Activated CD8-positive, alpha-beta memory T cell treated with anti-CD3 and anti-CD28 coated beads, Interleukin-2, amount 10 ng/mL, durations not matched to agents 7 days and 5 days (primary cell): ENCODE results near the gene GLO1. TPM values are rescaled to one million over a fixed set of nuclear protein-coding genes. Genes with fewer than 3 reads are reported as not detected.

ENCODE experiments used
- ATAC-seq: fragments of 150-1000 bp; cut with Tn5 transposase; one replicate; pipeline ENCODE4 v1.10.0; 2021; ENCODE audit warnings: moderate library complexity
- CTCF ChIA-PET: fragments of 350-600 bp; sonication (Branson Sonifier 250); formaldehyde crosslinking; loops from one replicate; lab custom pipeline; 2021; ENCODE audit warnings: antibody characterized with exemption; lab: Charles Lee
- DNase-seq: peaks from one replicate; pipeline ENCODE4 v3.0.0-alpha.2; 2020
- H3K27ac Mint-ChIP-seq: one replicate; pipeline ENCODE4 v1.8.0; 2021; ENCODE audit warnings: mild to moderate bottlenecking, mixed read lengths
- H3K27me3 Mint-ChIP-seq: one replicate; pipeline ENCODE4 v1.8.0; 2021; ENCODE audit warnings: mixed read lengths
- H3K36me3 Mint-ChIP-seq: one replicate; pipeline ENCODE4 v1.8.0; 2021; ENCODE audit warnings: mild to moderate bottlenecking, mixed read lengths
- H3K4me1 Mint-ChIP-seq: one replicate; pipeline ENCODE4 v1.8.0; 2021; ENCODE audit warnings: mixed read lengths
- H3K4me3 Mint-ChIP-seq: one replicate; pipeline ENCODE4 v1.8.0; 2021; ENCODE audit warnings: mild to moderate bottlenecking, moderate library complexity, mixed read lengths
- H3K9me3 Mint-ChIP-seq: one replicate; pipeline ENCODE4 v1.8.0; 2022; ENCODE audit warnings: low read depth, mixed read lengths
- total RNA-seq, 2 experiments: library from RNA; stranded (reverse); gene quantifications; one replicate each; pipeline ENCODE4 v1.2.3, GENCODE V29; 2021

The GLO1 gene
- total RNA-seq, 2 experiments from 2014 or later: 130 to 149 TPM

DNA sequence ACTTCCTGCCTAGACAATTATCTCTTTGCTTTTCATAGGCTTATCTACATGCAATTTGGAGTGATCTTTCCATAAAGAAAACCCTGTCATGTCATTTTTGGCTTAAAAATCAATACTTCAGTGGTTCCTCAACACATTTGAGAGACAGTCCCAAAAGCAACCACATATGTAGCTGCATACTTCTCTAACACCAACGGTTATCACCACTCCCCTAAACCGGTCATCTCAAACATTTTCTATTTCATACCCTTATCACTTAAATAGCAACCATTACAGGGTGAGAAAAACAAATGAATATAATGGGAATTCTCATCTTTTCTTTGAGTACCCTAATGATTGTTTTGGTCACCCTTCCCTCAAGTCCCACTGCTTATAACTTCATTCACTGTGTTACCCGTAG, 5.1 kb downstream of the GLO1 start:
- CTCF ChIA-PET: interaction anchor here (1.2 kb wide), 1 partner anchor 16 kb away, joined by 5 read pairs; no protein-coding TSS in a partner anchor
- H3K4me3 Mint-ChIP-seq: no peak overlapping the region
- H3K27me3 Mint-ChIP-seq: no peaks in the 10 kb centered on the region
- ATAC-seq (no peak), DNase-seq (no peak)
- peaks cover 9% of the 10 kb centered on the region for H3K9me3 Mint-ChIP-seq
- H3K36me3 Mint-ChIP-seq: peaks cover 78% of the 10 kb centered on the region
- peaks cover 74% of the 10 kb centered on the region for H3K4me1 Mint-ChIP-seq
- H3K27ac Mint-ChIP-seq: peak overlapping the region; percentile 63

DNA sequence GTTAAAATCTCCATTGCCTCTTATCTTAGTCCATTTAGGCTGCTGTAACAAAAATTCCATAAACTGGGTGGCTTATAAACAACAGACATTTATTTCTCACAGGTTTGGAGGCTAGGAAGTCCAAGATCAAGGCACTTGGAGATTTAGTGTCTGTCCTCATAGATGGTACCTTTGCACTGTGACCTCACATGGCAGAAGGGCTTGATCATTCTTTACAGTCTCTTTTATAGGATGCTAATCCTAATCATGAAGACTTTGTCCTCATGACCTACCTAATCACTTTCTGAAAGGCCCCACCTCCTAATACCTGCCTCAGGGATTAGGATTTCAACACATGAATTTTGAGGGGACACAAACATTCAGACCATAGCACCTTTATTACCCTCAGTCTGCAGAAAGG, 6.6 kb downstream of the GLO1 start:
- CTCF ChIA-PET: no interaction called here
- peaks cover 77% of the 10 kb centered on the region for H3K36me3 Mint-ChIP-seq
- ATAC-seq: no peak
- no peaks in the 10 kb centered on the region for H3K27me3 Mint-ChIP-seq
- H3K4me1 Mint-ChIP-seq: peaks cover 72% of the 10 kb centered on the region
- H3K4me3 Mint-ChIP-seq: no peak overlapping the region
- no peak for DNase-seq
- no peak overlapping the region for H3K27ac Mint-ChIP-seq
- H3K9me3 Mint-ChIP-seq: peaks cover 6% of the 10 kb centered on the region

DNA sequence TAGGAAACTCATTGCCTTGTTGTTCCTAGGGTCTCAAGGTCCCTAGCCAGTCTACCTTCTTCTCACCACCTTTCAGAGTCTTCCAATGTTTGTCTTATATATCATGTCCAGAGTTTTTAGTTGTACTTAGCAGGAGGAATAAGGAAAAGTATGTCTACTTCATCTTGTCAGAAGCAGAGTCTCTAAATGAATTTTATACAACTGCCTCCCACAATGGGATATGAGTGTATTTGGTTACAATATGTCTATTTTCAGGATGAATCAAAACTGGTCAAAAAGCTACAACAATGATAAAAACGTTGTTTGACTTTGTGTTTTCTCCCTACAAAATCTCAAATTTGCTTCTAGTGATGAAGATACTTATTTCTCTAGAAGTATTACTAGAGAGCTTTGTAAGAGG, 7.0 kb downstream of the GLO1 start:
- peaks cover 74% of the 10 kb centered on the region for H3K36me3 Mint-ChIP-seq
- DNase-seq (no peak), ATAC-seq (no peak)
- no peak overlapping the region for H3K4me3 Mint-ChIP-seq
- H3K27ac Mint-ChIP-seq: peak overlapping the region; percentile 7
- CTCF ChIA-PET: interaction anchor here (0.7 kb wide), 1 partner anchor 28 kb away, joined by 3 read pairs; no protein-coding TSS in a partner anchor
- H3K27me3 Mint-ChIP-seq: no peaks in the 10 kb centered on the region
- peaks cover 6% of the 10 kb centered on the region for H3K9me3 Mint-ChIP-seq
- H3K4me1 Mint-ChIP-seq: peaks cover 67% of the 10 kb centered on the region

- DNase-seq (no peak), ATAC-seq (no peak)
- H3K4me3 Mint-ChIP-seq: no peak overlapping the region
- no peaks in the 10 kb centered on the region for H3K27me3 Mint-ChIP-seq
- peaks cover 6% of the 10 kb centered on the region for H3K9me3 Mint-ChIP-seq
- peak overlapping the region; percentile 7 for H3K27ac Mint-ChIP-seq
- peaks cover 70% of the 10 kb centered on the region for H3K36me3 Mint-ChIP-seq
- CTCF ChIA-PET: interaction anchor here (0.7 kb wide), 1 partner anchor 29 kb away, joined by 3 read pairs; no protein-coding TSS in a partner anchor
- H3K4me1 Mint-ChIP-seq: peaks cover 63% of the 10 kb centered on the region
Measured at GRCh38 chr6:38695227-38695900, 7.6 kb downstream of the GLO1 start.

DNA sequence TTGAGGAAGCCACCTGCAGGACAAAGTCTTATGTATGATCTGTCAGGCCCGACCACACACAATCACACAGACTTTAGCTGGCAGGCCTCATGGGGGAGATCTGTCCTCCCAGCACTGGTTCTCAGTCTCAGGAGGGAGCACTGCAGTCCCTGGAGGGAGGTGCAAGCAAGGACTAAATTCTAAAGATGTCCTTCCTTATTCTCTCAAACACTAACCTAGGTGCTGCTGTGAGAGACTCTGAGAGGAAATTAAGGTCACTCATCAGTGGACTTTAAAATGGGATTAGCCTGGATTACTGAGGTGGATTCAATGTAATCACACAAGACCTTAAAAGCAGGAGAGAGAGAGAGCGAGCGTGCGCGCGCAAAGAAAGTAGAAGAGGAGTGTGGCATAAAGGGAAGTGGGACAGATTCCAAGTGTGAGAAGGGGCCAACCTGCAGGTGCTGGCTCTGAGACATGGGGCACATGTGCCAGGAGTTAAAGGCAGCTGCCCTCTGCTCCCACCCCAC, 14.3 kb downstream of the GLO1 start:
- Mint-ChIP-seq H3K36me3 (peaks cover 38% of the 10 kb centered on the region), H3K4me3 (no peak overlapping the region), H3K27me3 (no peaks in the 10 kb centered on the region), H3K9me3 (no peaks in the 10 kb centered on the region), H3K4me1 (peaks cover 46% of the 10 kb centered on the region), H3K27ac (peak overlapping the region; percentile 65)
- ATAC-seq (peak; percentile 49), DNase-seq (no peak)
- CTCF ChIA-PET: interaction anchor here (1.1 kb wide), 1 partner anchor 32 kb away, joined by 7 read pairs; no protein-coding TSS in a partner anchor

GRCh38 chr6:38687549-38687948, 15.4 kb downstream of the GLO1 start:
- peaks cover 35% of the 10 kb centered on the region for H3K36me3 Mint-ChIP-seq
- H3K27ac Mint-ChIP-seq: no peak overlapping the region
- no peaks in the 10 kb centered on the region for H3K27me3 Mint-ChIP-seq
- DNase-seq: no peak
- H3K4me1 Mint-ChIP-seq: peaks cover 38% of the 10 kb centered on the region
- H3K4me3 Mint-ChIP-seq: no peak overlapping the region
- CTCF ChIA-PET: interaction anchor here (0.6 kb wide), 1 partner anchor 905 kb away, joined by 3 read pairs; no protein-coding TSS in a partner anchor
- H3K9me3 Mint-ChIP-seq: no peaks in the 10 kb centered on the region
- no peak for ATAC-seq

GRCh38 chr6:38687043-38687353, 15.9 kb downstream of the GLO1 start:
- CTCF ChIA-PET: interaction anchor here (0.6 kb wide), 1 partner anchor 905 kb away, joined by 3 read pairs; no protein-coding TSS in a partner anchor
- DNase-seq (no peak), ATAC-seq (no peak)
- Mint-ChIP-seq H3K27me3 (no peaks in the 10 kb centered on the region), H3K4me1 (peaks cover 36% of the 10 kb centered on the region), H3K9me3 (no peaks in the 10 kb centered on the region), H3K27ac (no peak overlapping the region), H3K36me3 (peaks cover 36% of the 10 kb centered on the region), H3K4me3 (no peak overlapping the region)

GRCh38 chr6:38686270-38687042, 16.5 kb downstream of the GLO1 start:
- ATAC-seq (no peak), DNase-seq (no peak)
- Mint-ChIP-seq H3K27ac (no peak overlapping the region), H3K4me3 (no peak overlapping the region), H3K9me3 (no peaks in the 10 kb centered on the region), H3K4me1 (peaks cover 33% of the 10 kb centered on the region), H3K27me3 (no peaks in the 10 kb centered on the region), H3K36me3 (peaks cover 36% of the 10 kb centered on the region)
- CTCF ChIA-PET: interaction anchor here (1.0 to 1.1 kb wide), 2 partner anchors 10 to 17 kb away, joined by 3 to 5 read pairs; partner anchors contain the start of gene GLO1

- H3K4me1 Mint-ChIP-seq: peaks cover 33% of the 10 kb centered on the region
- no peaks in the 10 kb centered on the region for H3K9me3 Mint-ChIP-seq
- DNase-seq (no peak), ATAC-seq (no peak)
- H3K27me3 Mint-ChIP-seq: no peaks in the 10 kb centered on the region
- peaks cover 34% of the 10 kb centered on the region for H3K36me3 Mint-ChIP-seq
- CTCF ChIA-PET: no interaction called here
- H3K27ac Mint-ChIP-seq: peak overlapping the region; percentile 13
- no peak overlapping the region for H3K4me3 Mint-ChIP-seq
Measured at GRCh38 chr6:38684904-38685303, 18.0 kb downstream of the GLO1 start.

DNA sequence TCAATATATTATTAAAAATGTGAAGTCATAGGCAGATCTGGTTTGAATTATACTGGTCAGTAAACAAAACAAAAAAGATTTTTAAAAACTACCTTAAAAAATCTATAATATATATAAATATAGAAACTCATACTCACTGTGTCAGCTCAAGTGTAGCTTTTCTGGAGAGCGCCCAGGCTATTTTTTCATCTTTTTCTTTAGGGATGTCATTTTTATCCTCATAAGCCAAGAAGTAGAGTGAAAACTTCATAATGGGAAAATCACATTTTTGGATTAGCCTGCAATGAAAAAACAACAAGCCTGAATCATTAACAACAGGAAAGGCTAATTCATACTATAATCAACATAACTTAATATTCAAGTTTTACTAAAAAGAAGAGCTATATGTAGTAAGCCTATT, 18.7 kb downstream of the GLO1 start:
- H3K27ac Mint-ChIP-seq: no peak overlapping the region
- ATAC-seq (no peak), DNase-seq (no peak)
- H3K9me3 Mint-ChIP-seq: no peaks in the 10 kb centered on the region
- H3K4me3 Mint-ChIP-seq: no peak overlapping the region
- H3K36me3 Mint-ChIP-seq: peaks cover 31% of the 10 kb centered on the region
- H3K4me1 Mint-ChIP-seq: peaks cover 29% of the 10 kb centered on the region
- CTCF ChIA-PET: no interaction called here
- H3K27me3 Mint-ChIP-seq: no peaks in the 10 kb centered on the region

- Mint-ChIP-seq H3K27me3 (no peaks in the 10 kb centered on the region), H3K36me3 (peaks cover 42% of the 10 kb centered on the region), H3K4me1 (peaks cover 27% of the 10 kb centered on the region), H3K4me3 (no peak overlapping the region), H3K27ac (no peak overlapping the region), H3K9me3 (no peaks in the 10 kb centered on the region)
- ATAC-seq (no peak), DNase-seq (no peak)
- CTCF ChIA-PET: interaction anchor here (1.2 kb wide), 2 partner anchors 43 to 890 kb away, joined by 3 read pairs; no protein-coding TSS in a partner anchor
Measured at GRCh38 chr6:38681850-38682249, 21.1 kb downstream of the GLO1 start.

DNA sequence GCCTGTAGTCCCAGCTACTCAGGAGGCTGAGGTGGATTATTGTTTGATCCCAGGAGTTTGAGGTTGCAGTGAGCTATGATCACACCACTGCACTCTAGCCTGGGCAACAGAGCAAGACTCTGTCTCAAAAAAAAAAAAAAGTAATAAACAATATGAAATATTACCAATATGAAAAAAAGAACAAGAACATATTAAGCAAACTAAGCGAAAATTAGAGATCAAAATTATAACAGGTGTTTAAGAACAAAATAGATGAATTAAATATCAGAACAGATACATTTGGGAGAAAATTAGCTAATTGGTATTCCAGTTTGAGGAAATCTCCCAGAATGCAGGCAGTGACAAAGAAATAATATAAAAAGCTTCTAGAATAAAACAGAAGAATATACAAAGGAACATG, 23.3 kb downstream of the GLO1 start:
- Mint-ChIP-seq H3K27ac (no peak overlapping the region), H3K4me3 (no peak overlapping the region), H3K27me3 (no peaks in the 10 kb centered on the region), H3K4me1 (peaks cover 14% of the 10 kb centered on the region), H3K36me3 (peaks cover 53% of the 10 kb centered on the region), H3K9me3 (no peaks in the 10 kb centered on the region)
- CTCF ChIA-PET: no interaction called here
- ATAC-seq (no peak), DNase-seq (no peak)

GRCh38 chr6:38678178-38678760, 24.7 kb downstream of the GLO1 start:
- Mint-ChIP-seq H3K9me3 (no peaks in the 10 kb centered on the region), H3K27ac (peak overlapping the region; percentile 7), H3K4me3 (no peak overlapping the region), H3K4me1 (peaks cover 27% of the 10 kb centered on the region), H3K36me3 (peaks cover 56% of the 10 kb centered on the region), H3K27me3 (no peaks in the 10 kb centered on the region)
- no peak for DNase-seq
- CTCF ChIA-PET: no interaction called here
- ATAC-seq: no peak
